Mucosa of stomach (tissue), 1 donor: Measurements from ENCODE around the gene OTUD7B.
"Not testable (repeated sequence)": the region's sequence is repeated elsewhere in the genome, so short reads cannot be mapped to it uniquely, and the experiment has no call there.

Experiments used
- H3K27me3 ChIP-seq: one replicate; pipeline ENCODE4 v1.7.0; 2013; ENCODE audit warnings: mild to moderate bottlenecking, low read length; ENCODE audit not compliant: control insufficient read depth, insufficient read depth
- H3K36me3 ChIP-seq: one replicate; pipeline ENCODE4 v1.7.0; 2013; ENCODE audit warnings: low read length; ENCODE audit not compliant: control insufficient read depth, insufficient read depth
- H3K4me1 ChIP-seq: one replicate; pipeline ENCODE4 v1.7.0; 2013; ENCODE audit warnings: mild to moderate bottlenecking, low read length; ENCODE audit not compliant: control insufficient read depth, insufficient read depth
- H3K4me3 ChIP-seq: one replicate; pipeline ENCODE4 v1.7.0; 2013; ENCODE audit warnings: low read length
- H3K9ac ChIP-seq: one replicate; pipeline ENCODE4 v1.7.0; 2013; ENCODE audit warnings: mild to moderate bottlenecking, low read length, moderate library complexity
- H3K9me3 ChIP-seq: one replicate; pipeline ENCODE4 v1.7.0; 2013; ENCODE audit warnings: mild to moderate bottlenecking, low read length, moderate library complexity; ENCODE audit not compliant: control insufficient read depth
- donor health status: Pancreatic carcinoma.

Gene OTUD7B

GRCh38 chr1:150010393-150011115 is at the start of gene OTUD7B:
OTUD7B (minus strand) TSS chr1:150010726; CDS start chr1:149977510, 33,216 bp downstream.
- H3K9me3 ChIP-seq, result no peaks in the 10 kb centered on the region
- peak within 1 kb of the TSS; percentile 98 for H3K9ac ChIP-seq
- H3K4me1 ChIP-seq, result peaks cover 23% of the 10 kb centered on the region
- no peaks in the 10 kb centered on the region for H3K27me3 ChIP-seq
- no peaks in the 10 kb centered on the region for H3K36me3 ChIP-seq
- H3K4me3 ChIP-seq, result peak within 1 kb of the TSS; percentile 80

- Histone ChIP-seq H3K36me3 (no peaks in the 10 kb centered on the region), H3K4me3 (no peak overlapping the region), H3K9ac (no peak overlapping the region), H3K27me3 (no peaks in the 10 kb centered on the region), H3K9me3 (no peaks in the 10 kb centered on the region), H3K4me1 (peaks cover 14% of the 10 kb centered on the region)
Measured at GRCh38 chr1:150060260-150060659, 49.7 kb upstream of the OTUD7B start.

- no peaks in the 10 kb centered on the region for H3K36me3 ChIP-seq
- H3K9me3 ChIP-seq, result no peaks in the 10 kb centered on the region
- H3K4me3 ChIP-seq, result no peak overlapping the region
- no peaks in the 10 kb centered on the region for H3K27me3 ChIP-seq
- H3K4me1 ChIP-seq, result peaks cover 9% of the 10 kb centered on the region
- no peak overlapping the region for H3K9ac ChIP-seq
Measured at GRCh38 chr1:150056407-150056806, 45.9 kb upstream of the OTUD7B start.

- H3K4me1 ChIP-seq, H3K36me3 ChIP-seq, H3K27me3 ChIP-seq, H3K4me3 ChIP-seq, H3K9ac ChIP-seq, H3K9me3 ChIP-seq: not testable (repeated sequence)
Measured at GRCh38 chr1:150055507-150055906, 45.0 kb upstream of the OTUD7B start.

GRCh38 chr1:150053926-150054325 is 43.4 kb upstream of the OTUD7B start:
- Histone ChIP-seq H3K4me3 (no peak overlapping the region), H3K4me1 (no peaks in the 10 kb centered on the region), H3K9ac (no peak overlapping the region), H3K36me3 (no peaks in the 10 kb centered on the region), H3K9me3 (no peaks in the 10 kb centered on the region), H3K27me3 (no peaks in the 10 kb centered on the region)

- not testable (repeated sequence) for H3K27me3 ChIP-seq, H3K4me3 ChIP-seq, H3K9me3 ChIP-seq
Measured at GRCh38 chr1:150051905-150052412, 41.4 kb upstream of the OTUD7B start.

GRCh38 chr1:150051089-150051373 is 40.5 kb upstream of the OTUD7B start:
- Histone ChIP-seq H3K9me3 (no peaks in the 10 kb centered on the region), H3K4me3 (no peak overlapping the region), H3K4me1 (no peaks in the 10 kb centered on the region), H3K27me3 (no peaks in the 10 kb centered on the region), H3K9ac (no peak overlapping the region), H3K36me3 (no peaks in the 10 kb centered on the region)

More at GRCh38 chr1:150051905-150052412, 41.4 kb upstream of the OTUD7B start:
- not testable (repeated sequence) for H3K9ac ChIP-seq, H3K36me3 ChIP-seq, H3K4me1 ChIP-seq

- Histone ChIP-seq H3K36me3 (no peaks in the 10 kb centered on the region), H3K4me1 (no peaks in the 10 kb centered on the region), H3K4me3 (no peak overlapping the region), H3K9ac (no peak overlapping the region), H3K27me3 (no peaks in the 10 kb centered on the region), H3K9me3 (no peaks in the 10 kb centered on the region)
Measured at GRCh38 chr1:150049926-150050325, 39.4 kb upstream of the OTUD7B start.

- Histone ChIP-seq H3K4me3 (no peak overlapping the region), H3K9ac (no peak overlapping the region)
Measured at GRCh38 chr1:150034336-150034735, 23.8 kb upstream of the OTUD7B start.

GRCh38 chr1:150028322-150028721 is 17.8 kb upstream of the OTUD7B start:
- peaks cover 9% of the 10 kb centered on the region for H3K4me1 ChIP-seq
- H3K27me3 ChIP-seq, result no peaks in the 10 kb centered on the region
- no peaks in the 10 kb centered on the region for H3K36me3 ChIP-seq
- H3K9ac ChIP-seq, result no peak overlapping the region
- H3K9me3 ChIP-seq, result no peaks in the 10 kb centered on the region
- H3K4me3 ChIP-seq, result no peak overlapping the region

More at GRCh38 chr1:150034336-150034735, 23.8 kb upstream of the OTUD7B start:
- H3K4me1 ChIP-seq, result no peaks in the 10 kb centered on the region
- no peaks in the 10 kb centered on the region for H3K36me3 ChIP-seq
- no peaks in the 10 kb centered on the region for H3K9me3 ChIP-seq
- H3K27me3 ChIP-seq, result no peaks in the 10 kb centered on the region

GRCh38 chr1:150024156-150024555 is 13.6 kb upstream of the OTUD7B start:
- no peak overlapping the region for H3K4me3 ChIP-seq
- no peak overlapping the region for H3K9ac ChIP-seq

GRCh38 chr1:150022357-150022756 is 11.8 kb upstream of the OTUD7B start:
- Histone ChIP-seq H3K27me3 (no peaks in the 10 kb centered on the region), H3K4me1 (peaks cover 25% of the 10 kb centered on the region), H3K36me3 (no peaks in the 10 kb centered on the region), H3K4me3 (no peak overlapping the region), H3K9ac (no peak overlapping the region), H3K9me3 (no peaks in the 10 kb centered on the region)

More at GRCh38 chr1:150024156-150024555, 13.6 kb upstream of the OTUD7B start:
- no peaks in the 10 kb centered on the region for H3K36me3 ChIP-seq
- H3K27me3 ChIP-seq, result no peaks in the 10 kb centered on the region
- H3K4me1 ChIP-seq, result peaks cover 20% of the 10 kb centered on the region
- no peaks in the 10 kb centered on the region for H3K9me3 ChIP-seq
